K562 (cell line): ENCODE data around the gene TSR2. TPM values are rescaled to one million over a fixed set of nuclear protein-coding genes. Genes with fewer than 3 reads are reported as not detected.

Source experiments
- ATAC-seq: fragments of 200-7000 bp; cut with Tn5 transposase; 3 replicates; pipeline ENCODE4 v1.9.1; 2020; ENCODE audit warnings: moderate library complexity
- BruUV-seq: library from RNA; stranded (reverse); fragments of 400-500 nt; replicated peaks from 2 replicates; lab custom pipeline; 2021; lab: Mats Ljungman, UMichigan
- CTCF ChIA-PET: fragments of 300-600 bp; formaldehyde crosslinking; extraction: SDS; loops from one replicate; lab custom pipeline; 2021; ENCODE audit warnings: low intra/inter-chr PET ratio; lab: Yijun Ruan, JAX
- POLR2A ChIA-PET: fragments of 300-600, 350-650 bp; sonication (Branson Sonifier 250); formaldehyde crosslinking; extraction: SDS; loops from one replicate; lab custom pipeline; 2021; ENCODE audit warnings: antibody characterized with exemption, inconsistent platforms; lab: Yijun Ruan, JAX
- DNase-seq, 4 experiments: peaks; one replicate each; pipeline versions ENCODE4 v3.0.0 to v3.0.0-alpha.2; 2011 to 2018; ENCODE audit warnings: low spot score in 3 of 4, mixed read lengths in 3 of 4; ENCODE audit errors: extremely low read depth in 1 of 4
- FAIRE-seq: peaks from 2 replicates; lab custom pipeline; 2011; peaks lifted over from hg19 to GRCh38; lab: Jason Lieb, UNC
- H2AFZ ChIP-seq: 2 replicates; pipeline ENCODE4 v1.6.0; 2011; ENCODE audit warnings: low read depth, low read length, control low read depth, inconsistent platforms
- H3K27ac ChIP-seq: fragments of 200-600 bp; 3 replicates; pipeline ENCODE4 v1.8.0; 2011; ENCODE audit warnings: low read depth, mild to moderate bottlenecking, control low read depth, inconsistent platforms, low read length, moderate library complexity, mixed read lengths; ENCODE audit errors: extremely low read depth
- H3K27me3 ChIP-seq, 2 experiments: fragments of 300-600 bp in 1 of 2; 2 replicates in 1 of 2; 3 replicates in 1 of 2; pipeline versions ENCODE4 v1.6.0 to v1.8.0; 2011; ENCODE audit warnings: inconsistent platforms in 2 of 2, low read length in 2 of 2, mild to moderate bottlenecking in 1 of 2, mixed read lengths in 1 of 2, moderate library complexity in 1 of 2; ENCODE audit not compliant: control insufficient read depth in 2 of 2, insufficient read depth in 2 of 2
- H3K36me3 ChIP-seq: fragments of 300-600 bp; 3 replicates; pipeline ENCODE4 v1.8.0; 2011; ENCODE audit warnings: mild to moderate bottlenecking, low read length, inconsistent platforms; ENCODE audit not compliant: control insufficient read depth, insufficient read depth
- H3K4me1 ChIP-seq, 2 experiments: fragments of 200-600 bp in 1 of 2; replicated peaks in 1 of 2; 2 replicates in 1 of 2; 3 replicates in 1 of 2; pipeline versions ENCODE4 v1.5.1 to v1.8.0; 2011; ENCODE audit warnings: inconsistent platforms in 2 of 2, low read length in 2 of 2, mild to moderate bottlenecking in 1 of 2, mixed read lengths in 1 of 2, moderate library complexity in 1 of 2; ENCODE audit not compliant: control insufficient read depth in 2 of 2, insufficient read depth in 2 of 2
- H3K4me2 ChIP-seq: 2 replicates; pipeline ENCODE4 v1.6.1; 2011; ENCODE audit warnings: low read length, control low read depth, inconsistent platforms, mixed read lengths; ENCODE audit not compliant: insufficient read depth
- H3K4me3 ChIP-seq: fragments of 200-600 bp; sonication (generic), shearing (Covaris generic); 2 replicates; pipeline ENCODE4 v1.5.1; 2016; ENCODE audit warnings: control low read depth, inconsistent platforms
- H3K79me2 ChIP-seq: fragments of 200-600 bp; 3 replicates; pipeline ENCODE4 v1.8.0; 2011; ENCODE audit warnings: low read length, inconsistent platforms; ENCODE audit not compliant: control insufficient read depth, insufficient read depth
- H3K9ac ChIP-seq, 2 experiments: 2 replicates each; pipeline versions ENCODE4 v1.6.0 to v1.6.1; 2011; ENCODE audit warnings: low read depth in 2 of 2, low read length in 2 of 2, control low read depth in 1 of 2, inconsistent platforms in 1 of 2, mild to moderate bottlenecking in 1 of 2, mixed read lengths in 1 of 2; ENCODE audit not compliant: insufficient read depth in 1 of 2
- H3K9me1 ChIP-seq: one replicate; pipeline ENCODE4 v1.6.0; 2011; ENCODE audit warnings: inconsistent platforms, mild to moderate bottlenecking, low read length, moderate library complexity; ENCODE audit not compliant: control insufficient read depth, insufficient read depth
- H3K9me3 ChIP-seq: replicated peaks from 2 replicates; pipeline ENCODE4 v1.5.1; 2011; ENCODE audit warnings: low read depth, low read length, inconsistent platforms; ENCODE audit not compliant: control insufficient read depth, insufficient read depth
- H4K20me1 ChIP-seq: replicated peaks from 2 replicates; pipeline ENCODE4 v1.6.1; 2011; ENCODE audit warnings: low read length, inconsistent platforms, mixed read lengths; ENCODE audit not compliant: control insufficient read depth, insufficient read depth
- BRCA1 ChIP-seq, 2 experiments: fragments of 450-650 bp in 1 of 2; sonication (generic) in 1 of 2; formaldehyde crosslinking in 1 of 2; IDR thresholded peaks; 2 replicates each; pipeline versions ENCODE4 v1.5.0 to v1.6.1; 2017 to 2020; ENCODE audit warnings: mild to moderate bottlenecking in 1 of 2, missing genetic modification reagents in 1 of 2
- FOXM1 ChIP-seq, 2 experiments: fragments of 450-650 bp in 1 of 2; sonication (generic) in 1 of 2; formaldehyde crosslinking in 1 of 2; IDR thresholded peaks; 2 replicates each; pipeline versions ENCODE4 v1.6.1 to v1.9.0; 2017 to 2022; ENCODE audit warnings: low read depth in 2 of 2, mild to moderate bottlenecking in 2 of 2, missing genetic modification reagents in 1 of 2, moderate library complexity in 1 of 2
- LCOR ChIP-seq: sonication (generic); formaldehyde crosslinking; IDR thresholded peaks from 2 replicates; pipeline ENCODE4 v1.8.0; 2022; ENCODE audit warnings: mild to moderate bottlenecking, missing genetic modification reagents
- POLR2A ChIP-seq: fragments of 450-650 bp; conservative IDR thresholded peaks from 2 replicates; pipeline ENCODE4 v1.6.1; 2016
- SRSF1 ChIP-seq: fragments of 200-400 bp; formaldehyde crosslinking; IDR thresholded peaks from 2 replicates; pipeline ENCODE4 v1.6.1; 2017; ENCODE audit warnings: mild to moderate bottlenecking, low read depth, low read length, moderate library complexity
- XRCC4 ChIP-seq: IDR thresholded peaks from one replicate; pipeline ENCODE4 v1.6.1; 2011; ENCODE audit not compliant: insufficient read depth, insufficient read length; ENCODE audit errors: extremely low read depth
- YY1 ChIP-seq, 3 experiments: IDR thresholded peaks; 2 replicates each; pipeline ENCODE4 v1.6.1; 2011; ENCODE audit warnings: low read length in 2 of 3, mild to moderate bottlenecking in 2 of 3, moderate library complexity in 2 of 3, borderline replicate concordance in 1 of 3, control low read depth in 1 of 3, low read depth in 1 of 3; ENCODE audit not compliant: insufficient read depth in 3 of 3, insufficient replicate concordance in 2 of 3, control insufficient read depth in 1 of 3, insufficient read length in 1 of 3; ENCODE audit errors: extremely low read depth in 1 of 3
- ZNF318 ChIP-seq, 2 experiments: fragments of 450-650 bp; IDR thresholded peaks; 2 replicates each; pipeline ENCODE4 v1.6.1; 2016; ENCODE audit warnings: mild to moderate bottlenecking in 2 of 2, borderline replicate concordance in 1 of 2, low read depth in 1 of 2, moderate library complexity in 1 of 2
- WGBS: fragments of 100-300 bp; shearing (Covaris generic); methylation state at CpG from one replicate; pipeline ENCODE4 v1.1.6; 2016; ENCODE audit warnings: low coverage, mixed read lengths; ENCODE audit not compliant: insufficient coverage; ENCODE audit errors: missing lambda C conversion rate; 5-methylcytosine and 5-hydroxymethylcytosine counted together
- in situ Hi-C: fragments of 300-500 bp; cut with MboI; formaldehyde crosslinking; loops from 4 replicates; pipeline ENCODE4 v1.15.0; 2018; ENCODE audit warnings: inconsistent platforms, mixed read lengths
- intact Hi-C: fragments of 100-400 bp; cut with micrococcal nuclease; formaldehyde crosslinking; loops from 2 replicates; pipeline ENCODE4 v1.14.2; 2022
- polyA plus RNA-seq, 8 experiments: library from polyadenylated mRNA; depleted of rRNA in 4 of 8; stranded (reverse) in 5 of 8; unstranded in 3 of 8; fragments of >200 nt; fragmentation: Nextera tagmentation in 2 of 8; fragmentation: Illumina TruSeq in 1 of 8; extraction: Ambion mirVana in 2 of 8; extraction: Trizol in 1 of 8; gene quantifications; 2 replicates each; pipeline versions ENCODE4 v1.2.1 to v1.2.3, GENCODE V29; 2011 to 2014; ENCODE audit warnings: inconsistent platforms in 1 of 8, missing spikeins in 1 of 8
- total RNA-seq, 7 experiments: library from RNA; depleted of rRNA in 6 of 7; stranded (reverse); fragments of >200 nt in 6 of 7; fragmentation: Illumina TruSeq in 2 of 7; extraction: Trizol in 2 of 7; gene quantifications; 2 replicates each; pipeline versions ENCODE4 v1.2.1 to v1.2.3, GENCODE V29; 2011 to 2021; ENCODE audit warnings: low replicate concordance in 1 of 7

TSR2 gene
- total and polyA plus RNA-seq, 9 of the 15 experiments (the other 6 are each of a cell fraction or from before 2014, with no cell fraction given): 8.6 to 50.0 (median 28.5) TPM

GRCh38 chrX:54407266-54407665, 32.9 kb upstream of the TSR2 start:
- H3K27me3 ChIP-seq: peaks cover 0 to 2% of the 10 kb centered on the region in 2 experiments; a peak in 2 of 5 replicates
- H3K4me3 ChIP-seq: no peak overlapping the region
- H3K4me2 ChIP-seq: no peak overlapping the region
- ATAC-seq (no peak), DNase-seq (no peak), FAIRE-seq (no peak)
- no peaks in the 10 kb centered on the region for H3K9me3 ChIP-seq
- H3K4me1 ChIP-seq: no peaks in the 10 kb centered on the region
- TF ChIP-seq BRCA1 (IDR thresholded peaks at IDR 0.05): no peak
- no peak for TF ChIP-seq BRCA1 (CRISPR knock-in tag; IDR thresholded peaks at IDR 0.05)
- no peak for TF ChIP-seq YY1 (IDR thresholded peaks at IDR 0.05; ENCODE audit: borderline replicate concordance in 1 of 3, control insufficient read depth in 1 of 3, extremely low read depth in 1 of 3, insufficient read depth in 3 of 3, insufficient read length in 1 of 3, insufficient replicate concordance in 2 of 3, low read depth in 1 of 3, low read length in 2 of 3)
- TF ChIP-seq FOXM1 (IDR thresholded peaks at IDR 0.05; ENCODE audit: low read depth): no peak
- TF ChIP-seq FOXM1 (CRISPR knock-in tag; IDR thresholded peaks at IDR 0.05; ENCODE audit: low read depth): no peak
- TF ChIP-seq ZNF318 (IDR thresholded peaks at IDR 0.05; ENCODE audit: borderline replicate concordance in 1 of 2, low read depth in 1 of 2): no peak
- no peak for TF ChIP-seq LCOR (CRISPR knock-in tag)
- no peak for TF ChIP-seq SRSF1
- TF ChIP-seq POLR2A: no peak
- TF ChIP-seq XRCC4: no peak
- in situ Hi-C loops (no loop called here), intact Hi-C loops (no loop called here)
- H3K79me2 ChIP-seq: no peaks in the 10 kb centered on the region
- H3K27ac ChIP-seq: no peak overlapping the region
- ChIA-PET POLR2A (no interaction called here), CTCF (no interaction called here)
- no peaks in the 10 kb centered on the region for H3K9me1 ChIP-seq
- 11% methylated on average over 2 of the region's 2 CpGs for WGBS
- no peaks in the 10 kb centered on the region for H4K20me1 ChIP-seq
- BruUV-seq: no TSS peak
- no peaks in the 10 kb centered on the region for H3K36me3 ChIP-seq
- H3K9ac ChIP-seq: no peak overlapping the region
- no peak overlapping the region for H2AFZ ChIP-seq
